NCI-H446 treated with DMSO at 0.1 percent for 48 hours (cell line): ENCODE results near the gene S100A16.
"Not testable (repeated sequence)": the region's sequence is repeated elsewhere in the genome, so short reads cannot be mapped to it uniquely, and the experiment has no call there.

ENCODE experiments used
- DNase-seq: peaks from one replicate; lab custom pipeline; 2025; lab: John Stamatoyannopoulos, UW

The S100A16 gene

DNA sequence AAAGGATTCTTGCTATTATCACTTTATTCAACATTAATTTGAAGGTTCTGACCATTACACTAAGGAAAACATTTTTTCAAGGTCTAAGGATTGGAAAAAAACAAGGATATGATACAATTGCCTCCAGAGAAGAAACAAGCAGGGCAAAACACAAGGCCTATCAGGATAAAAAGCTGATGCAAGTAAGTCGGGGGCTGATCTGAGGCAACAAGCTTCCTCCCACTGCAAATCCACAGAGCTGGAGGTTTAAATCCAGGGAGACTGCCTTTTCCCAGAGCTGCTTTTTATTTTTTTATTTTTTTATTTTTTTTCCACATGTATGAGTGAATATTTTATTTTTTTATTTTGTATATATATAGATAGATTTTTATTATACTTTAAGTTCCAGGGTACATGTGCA is 27.9 kb downstream of the S100A16 start:
- no peak for DNase-seq

DNA sequence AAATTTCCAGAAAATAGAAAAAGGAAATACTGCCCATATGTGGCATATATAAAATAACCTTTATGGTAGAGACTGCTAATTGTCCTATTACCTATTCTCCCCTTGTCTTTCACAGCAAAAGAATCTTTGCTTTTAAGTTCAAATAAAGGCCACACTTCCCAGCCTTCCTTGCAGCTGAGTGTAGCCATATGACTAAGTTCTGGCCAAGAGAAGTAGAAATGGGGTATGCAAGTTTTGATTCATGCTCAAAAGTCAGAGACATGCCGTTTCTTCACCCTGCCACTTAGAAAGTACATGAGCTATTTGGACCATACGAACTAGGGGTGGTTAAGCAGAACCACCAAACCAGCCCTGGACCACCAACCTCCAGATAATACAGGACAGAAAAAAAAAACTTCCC is 29.0 kb downstream of the S100A16 start:
- no peak for DNase-seq

DNA sequence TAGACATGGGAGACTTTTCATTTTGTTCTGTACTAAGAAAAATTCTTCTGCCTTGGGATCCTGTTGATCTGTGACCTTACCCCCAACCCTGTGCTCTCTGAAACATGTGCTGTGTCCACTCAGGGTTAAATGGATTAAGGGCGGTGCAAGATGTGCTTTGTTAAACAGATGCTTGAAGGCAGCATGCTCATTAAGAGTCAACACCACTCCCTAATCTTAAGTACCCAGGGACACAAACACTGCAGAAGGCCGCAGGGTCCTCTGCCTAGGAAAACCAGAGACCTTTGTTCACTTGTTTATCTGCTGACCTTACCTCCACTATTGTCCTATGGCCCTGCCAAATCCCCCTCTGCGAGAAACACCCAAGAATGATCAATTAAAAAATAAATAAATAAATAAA is 29.4 kb downstream of the S100A16 start:
- not testable (repeated sequence) for DNase-seq

DNA sequence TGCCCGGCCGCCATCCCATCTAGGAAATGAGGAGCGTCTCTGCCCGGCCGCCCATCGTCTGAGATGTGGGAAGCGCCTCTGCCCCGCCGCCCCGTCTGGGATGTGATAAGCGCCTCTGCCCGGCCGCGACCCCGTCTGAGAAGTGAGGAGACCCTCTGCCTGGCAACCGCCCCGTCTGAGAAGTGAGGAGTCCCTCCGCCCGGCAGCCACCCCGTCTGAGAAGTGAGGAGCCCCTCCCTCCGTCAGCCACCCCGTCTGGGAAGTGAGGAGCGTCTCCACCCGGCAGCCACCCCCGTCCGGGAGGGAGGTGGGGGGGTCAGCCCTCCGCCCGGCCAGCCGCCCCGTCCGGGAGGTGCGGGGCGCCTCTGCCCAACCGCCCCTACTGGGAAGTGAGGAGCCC is 30.1 kb downstream of the S100A16 start:
- DNase-seq, result not testable (repeated sequence)

DNA sequence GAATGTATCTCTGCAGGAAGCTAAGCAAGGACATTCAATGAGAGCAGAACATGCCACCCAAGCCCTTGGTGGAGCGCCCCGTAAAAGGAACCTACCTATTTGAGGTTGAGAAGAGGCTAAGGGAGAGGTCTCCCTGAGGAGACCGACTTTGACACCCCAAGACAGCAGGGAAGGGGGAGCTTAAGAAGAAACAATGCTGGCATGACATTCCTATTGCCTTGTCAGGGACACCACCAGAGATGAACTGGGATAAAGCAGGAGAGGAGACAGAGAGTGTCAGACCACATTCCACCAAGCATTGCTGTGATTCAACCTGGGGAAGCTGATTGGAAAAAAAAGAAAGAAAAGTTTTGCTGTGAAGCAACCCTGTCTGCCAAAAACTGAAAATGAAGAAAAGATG is 34.0 kb downstream of the S100A16 start:
- no peak for DNase-seq

DNA sequence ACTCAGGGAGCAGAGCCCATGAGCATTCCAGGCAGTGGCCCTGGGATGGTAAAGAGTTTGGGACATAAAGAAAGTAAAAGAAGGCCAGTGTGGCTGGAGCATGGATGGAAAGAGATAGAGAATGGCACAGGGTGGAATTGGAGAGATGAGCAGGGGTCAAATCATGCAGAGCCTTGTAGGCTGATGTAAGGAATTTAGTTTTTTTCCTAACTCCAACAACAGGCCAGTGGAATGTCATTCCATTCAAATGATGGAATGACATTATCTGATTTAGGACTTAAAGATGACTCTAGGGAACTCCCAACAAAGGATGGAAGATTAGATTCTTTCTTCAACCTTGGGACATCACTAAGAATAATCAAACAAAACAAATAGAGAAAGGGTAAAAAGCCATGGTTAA is 34.4 kb downstream of the S100A16 start:
- no peak for DNase-seq

DNA sequence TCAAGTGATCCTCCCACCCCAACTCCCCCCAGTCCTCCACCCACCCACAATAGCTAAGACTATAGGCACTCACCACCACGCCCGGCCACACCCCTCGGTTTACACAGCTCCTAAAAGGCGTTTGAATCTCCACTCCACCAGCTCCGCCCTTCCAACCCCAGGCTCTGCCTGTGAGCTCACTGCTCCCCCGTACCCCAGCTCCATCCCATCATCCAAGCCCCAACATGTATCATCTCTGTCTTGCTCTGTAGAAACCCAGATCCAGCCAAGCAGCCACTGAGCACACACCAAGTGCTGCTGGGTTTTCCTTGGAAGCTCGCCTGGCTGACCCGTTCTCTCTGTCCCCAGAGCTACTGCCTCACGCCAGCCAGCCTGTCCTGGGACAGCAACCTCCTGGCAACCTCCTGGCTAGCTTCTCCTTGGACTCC is 35.3 kb downstream of the S100A16 start:
- no peak for DNase-seq

DNA sequence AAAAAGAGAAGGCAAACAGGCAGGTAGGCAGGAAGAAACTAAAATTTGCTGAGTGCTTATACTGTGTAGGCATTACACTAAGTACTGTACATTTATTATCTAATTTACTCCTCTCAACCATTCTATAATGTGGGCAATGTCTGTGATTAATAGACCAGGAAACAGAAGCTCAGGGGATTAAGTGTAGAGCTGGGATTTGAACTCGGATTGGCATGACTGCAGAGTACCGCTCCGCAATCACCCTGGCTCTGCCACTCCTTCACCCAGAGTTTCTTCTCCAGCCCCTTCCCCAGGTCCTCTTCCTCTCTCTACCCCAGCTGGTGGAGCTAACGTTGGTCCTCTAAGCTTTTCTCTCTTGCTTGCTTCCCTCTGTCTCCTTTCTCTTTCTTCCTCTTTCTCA is 35.8 kb downstream of the S100A16 start:
- DNase-seq, result no peak

DNA sequence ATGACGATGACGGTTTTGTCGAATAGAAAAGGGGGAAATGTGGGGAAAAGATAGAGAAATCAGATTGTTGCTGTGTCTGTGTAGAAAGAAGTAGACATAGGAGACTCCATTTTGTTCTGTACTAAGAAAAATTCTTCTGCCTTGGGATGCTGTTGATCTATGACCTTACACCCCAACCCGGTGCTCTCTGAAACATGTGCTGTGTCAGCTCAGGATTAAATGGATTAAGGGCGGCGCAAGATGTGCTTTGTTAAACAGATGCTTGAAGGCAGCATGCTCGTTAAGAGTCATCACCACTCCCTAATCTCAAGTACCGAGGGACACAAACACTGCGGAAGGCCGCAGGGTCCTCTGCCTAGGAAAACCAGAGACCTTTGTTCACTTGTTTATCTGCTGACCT is 37.4 kb downstream of the S100A16 start:
- DNase-seq, result not testable (repeated sequence)

DNA sequence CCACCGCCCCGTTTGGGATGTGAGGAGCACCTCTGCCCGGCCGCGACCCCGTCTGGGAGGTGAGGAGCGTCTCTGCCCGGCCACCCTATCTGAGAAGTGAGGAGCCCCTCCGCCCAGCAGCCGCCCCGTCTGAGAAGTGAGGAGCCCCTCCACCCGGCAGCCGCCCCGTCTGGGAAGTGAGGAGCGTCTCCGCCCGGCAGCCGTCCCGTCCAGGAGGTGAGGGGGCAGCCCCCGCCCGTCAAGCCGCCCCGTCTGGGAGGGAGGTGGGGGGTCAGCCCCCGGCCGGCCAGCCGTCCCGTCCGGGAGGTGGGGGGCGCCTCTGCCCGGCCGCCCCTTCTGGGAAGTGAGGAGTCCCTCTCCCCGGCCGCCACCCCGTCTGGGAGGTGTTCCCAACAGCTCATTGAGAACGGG is 37.9 kb downstream of the S100A16 start:
- DNase-seq, result not testable (repeated sequence)

DNA sequence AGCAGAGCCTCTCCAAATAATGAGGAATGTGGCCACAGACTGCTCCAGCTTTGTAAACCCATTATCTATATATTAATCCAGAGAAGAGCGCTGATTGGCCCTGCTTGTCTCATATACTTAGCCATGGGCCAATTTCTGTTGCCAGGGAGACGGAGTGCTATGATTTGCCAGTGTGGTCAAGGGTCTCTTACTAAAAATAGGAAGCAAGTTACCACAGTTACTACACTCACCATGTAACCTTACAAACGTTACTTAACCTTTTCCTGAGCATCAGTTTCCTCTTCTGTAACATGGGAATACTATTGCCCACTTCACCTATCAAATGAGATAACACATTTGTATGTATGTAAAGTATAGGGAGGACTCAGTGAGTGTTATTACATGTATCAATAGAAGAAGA is 39.6 kb downstream of the S100A16 start:
- no peak for DNase-seq

DNA sequence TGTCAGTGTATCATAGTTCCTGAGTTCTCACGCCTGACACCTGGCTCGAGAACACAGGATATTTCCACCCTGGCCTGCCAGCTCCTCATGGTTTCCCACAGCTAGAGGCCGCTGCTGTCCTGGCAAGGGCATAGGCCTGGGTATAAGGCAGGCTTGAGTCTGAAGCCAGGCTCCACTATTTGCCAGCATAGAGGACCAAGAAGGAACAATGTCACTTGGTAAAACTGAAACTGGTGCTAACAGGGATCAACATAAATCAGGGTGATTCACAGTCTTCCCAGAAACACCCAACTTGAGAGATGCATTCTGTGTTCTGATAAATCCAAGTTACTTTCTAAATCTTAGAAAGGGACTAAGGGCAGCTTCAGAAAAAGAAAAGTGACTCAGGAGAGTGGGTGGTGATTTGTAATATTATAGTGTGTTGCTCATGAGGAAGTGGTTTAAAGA is 40.3 kb downstream of the S100A16 start:
- DNase-seq, result peak; percentile 47

DNA sequence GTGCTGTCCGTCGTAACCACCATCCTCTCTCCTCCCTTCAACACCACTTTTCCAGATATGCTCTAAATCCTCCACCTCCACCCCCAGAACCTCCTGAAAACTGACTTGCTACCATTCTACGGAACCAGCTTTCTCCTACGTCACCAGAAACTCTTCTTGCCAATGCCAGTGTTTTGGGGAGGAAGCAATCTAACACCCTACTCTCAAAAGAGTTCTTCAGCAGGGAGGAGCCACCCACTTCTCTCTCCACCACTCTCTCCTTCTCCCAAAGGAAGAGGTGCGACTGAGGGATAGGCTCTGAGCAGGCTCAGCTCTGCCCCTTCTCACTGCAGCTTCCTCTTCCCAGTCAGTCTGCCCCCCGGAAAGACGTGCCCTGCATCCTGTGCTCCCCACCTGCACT is 41.2 kb downstream of the S100A16 start:
- no peak for DNase-seq

DNA sequence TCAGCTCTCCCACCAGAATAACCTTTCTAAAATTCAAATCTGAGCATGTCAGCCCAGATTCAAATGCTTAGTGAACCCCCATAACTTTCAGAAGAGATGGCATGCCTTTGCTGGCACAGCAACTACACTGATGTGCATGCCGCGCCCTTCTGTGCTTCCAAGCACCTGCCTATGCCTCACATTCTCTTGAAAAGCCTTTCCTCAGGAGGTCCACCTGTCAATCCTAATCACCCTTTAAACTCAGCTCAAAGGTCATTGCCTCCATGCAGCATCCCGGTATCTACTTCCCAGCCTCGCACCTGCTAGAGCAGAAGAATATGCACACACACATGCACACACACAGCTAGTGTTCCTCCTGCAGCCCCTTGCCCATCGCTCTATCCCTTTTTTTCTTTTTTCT is 42.1 kb downstream of the S100A16 start:
- DNase-seq, result no peak

DNA sequence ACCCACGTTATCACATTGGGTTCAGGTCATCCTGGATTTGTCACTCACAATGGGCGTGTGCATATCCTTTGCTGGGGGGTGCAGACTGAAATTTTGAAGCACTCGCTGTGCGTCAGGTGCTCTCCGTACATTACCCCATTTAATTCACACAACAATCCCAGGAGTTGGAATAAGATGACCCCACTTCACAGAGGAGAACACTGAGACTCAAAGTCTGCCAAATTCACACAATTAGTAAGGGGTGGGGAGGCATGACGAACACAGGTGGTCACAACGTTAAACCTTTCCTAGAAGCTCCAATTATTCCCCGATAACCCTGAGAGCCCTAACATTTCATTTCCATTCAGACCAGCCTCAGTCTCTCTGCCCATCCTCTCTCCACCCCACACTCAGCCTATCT is 43.5 kb downstream of the S100A16 start:
- no peak for DNase-seq

DNA sequence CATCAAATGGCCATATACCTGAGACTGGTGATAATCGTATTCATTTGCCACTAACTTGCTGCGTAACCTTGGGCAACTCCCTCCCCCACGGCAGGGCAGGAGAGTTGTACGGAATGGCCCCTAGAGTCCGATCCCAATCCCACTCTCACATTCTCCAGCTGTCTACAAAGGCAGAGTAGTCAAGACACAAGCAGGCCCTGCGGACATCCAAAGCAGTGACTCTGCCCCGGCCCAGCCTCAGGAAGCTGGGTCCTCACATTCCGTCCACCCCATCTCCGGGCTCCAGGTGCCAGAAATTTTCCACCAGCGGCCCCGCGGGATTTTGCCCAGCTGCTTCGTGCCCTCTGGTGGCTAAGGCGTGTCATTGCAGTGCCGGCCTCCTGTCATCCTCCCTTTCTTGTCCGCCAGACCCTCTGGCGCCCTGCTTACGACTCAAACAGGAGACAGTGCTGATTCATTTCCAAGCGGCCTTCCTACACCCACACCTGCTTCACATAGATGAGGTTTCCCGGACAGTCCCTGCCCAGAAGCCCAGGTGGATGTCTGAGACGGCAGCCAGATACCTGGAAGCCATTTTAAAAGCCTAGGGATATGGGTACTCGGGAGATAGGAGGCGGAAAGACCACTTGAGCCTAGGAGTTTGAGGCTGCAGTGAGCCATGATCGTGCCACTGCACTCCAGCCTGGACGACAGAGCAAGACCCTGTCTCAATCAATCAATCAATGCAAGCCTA is 44.4 kb downstream of the S100A16 start:
- peak; percentile 83 for DNase-seq

DNA sequence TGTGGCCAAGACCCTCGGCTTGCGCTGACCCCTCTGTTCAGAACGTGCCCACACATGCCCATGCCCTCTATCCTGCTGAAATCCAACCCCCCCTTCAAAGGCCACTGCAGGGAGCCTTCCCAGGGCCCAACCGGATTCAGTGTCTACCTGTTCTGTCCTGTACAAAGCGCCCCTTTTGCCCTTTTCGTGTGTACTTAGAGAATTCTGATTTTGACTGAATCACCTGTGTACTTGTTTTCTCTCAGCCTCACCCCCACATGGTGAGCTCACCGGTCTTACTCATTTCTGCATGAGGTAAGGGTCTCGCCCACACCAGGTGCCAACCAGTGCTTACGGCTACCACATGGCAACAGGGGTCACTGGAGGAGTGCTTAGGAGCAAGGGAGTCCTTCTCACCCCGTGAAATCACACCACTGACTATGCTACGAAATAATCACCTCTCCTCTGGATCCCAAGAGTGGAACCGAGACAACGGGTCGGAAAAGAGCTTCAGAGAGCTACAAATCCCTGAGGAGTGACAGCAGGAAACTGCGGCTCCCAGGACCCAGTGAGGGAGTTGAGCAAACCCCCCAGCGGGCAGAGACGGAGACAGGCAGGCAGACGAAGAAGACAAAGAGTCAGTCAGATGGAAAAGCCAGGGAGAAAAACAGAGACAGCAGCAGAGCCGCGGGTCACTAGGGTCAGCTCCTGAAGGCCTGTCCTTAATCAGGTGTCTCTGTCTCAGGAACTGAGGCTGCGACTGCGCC is 45.1 kb downstream of the S100A16 start:
- peak; percentile 36 for DNase-seq

DNA sequence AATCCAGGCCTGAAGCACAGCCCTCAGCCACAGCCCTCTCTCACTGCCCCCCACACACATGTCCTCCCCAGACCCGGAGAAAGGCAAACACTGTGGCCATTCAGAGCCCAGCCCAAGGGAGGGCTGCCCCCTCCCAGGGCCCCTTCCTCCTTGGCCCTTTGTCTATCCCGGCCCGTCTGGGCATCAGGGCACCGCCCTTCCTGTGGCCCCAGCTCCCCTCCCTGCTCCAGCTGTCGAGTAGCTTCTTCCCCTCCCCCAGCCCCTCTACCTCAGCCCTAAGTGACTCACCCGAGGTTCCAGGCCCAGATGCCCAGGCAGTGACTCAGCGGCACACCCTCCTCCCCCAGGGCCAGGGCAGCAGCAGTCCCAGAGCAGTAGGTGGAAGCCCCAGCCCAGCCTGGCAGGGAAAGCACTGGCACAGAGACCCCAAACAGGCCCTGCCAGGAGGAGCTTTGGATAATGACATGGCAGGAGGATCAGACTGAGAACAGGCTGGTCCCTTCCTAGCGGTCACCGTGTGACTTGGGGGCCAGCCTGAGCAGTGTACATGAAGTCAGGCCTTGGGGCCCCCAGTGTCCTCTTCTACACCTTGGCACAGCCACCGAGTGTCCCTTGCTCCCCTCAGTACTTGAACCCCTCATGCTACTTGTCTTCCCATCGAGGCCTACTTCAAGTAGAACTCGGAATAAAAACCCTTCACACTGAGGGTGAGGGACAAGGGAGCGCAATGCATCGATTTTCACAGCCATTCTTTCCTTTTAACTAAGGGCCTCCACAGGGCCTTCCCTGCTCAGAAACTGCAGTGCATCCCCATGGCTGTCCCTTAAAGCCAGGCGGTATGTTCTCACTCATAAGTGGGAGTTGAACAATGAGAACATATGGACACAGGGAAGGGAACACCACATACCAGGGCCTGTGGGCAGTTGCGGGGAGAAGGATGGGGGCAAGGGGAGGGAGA is 46.2 kb downstream of the S100A16 start:
- peak; percentile 99 for DNase-seq

DNA sequence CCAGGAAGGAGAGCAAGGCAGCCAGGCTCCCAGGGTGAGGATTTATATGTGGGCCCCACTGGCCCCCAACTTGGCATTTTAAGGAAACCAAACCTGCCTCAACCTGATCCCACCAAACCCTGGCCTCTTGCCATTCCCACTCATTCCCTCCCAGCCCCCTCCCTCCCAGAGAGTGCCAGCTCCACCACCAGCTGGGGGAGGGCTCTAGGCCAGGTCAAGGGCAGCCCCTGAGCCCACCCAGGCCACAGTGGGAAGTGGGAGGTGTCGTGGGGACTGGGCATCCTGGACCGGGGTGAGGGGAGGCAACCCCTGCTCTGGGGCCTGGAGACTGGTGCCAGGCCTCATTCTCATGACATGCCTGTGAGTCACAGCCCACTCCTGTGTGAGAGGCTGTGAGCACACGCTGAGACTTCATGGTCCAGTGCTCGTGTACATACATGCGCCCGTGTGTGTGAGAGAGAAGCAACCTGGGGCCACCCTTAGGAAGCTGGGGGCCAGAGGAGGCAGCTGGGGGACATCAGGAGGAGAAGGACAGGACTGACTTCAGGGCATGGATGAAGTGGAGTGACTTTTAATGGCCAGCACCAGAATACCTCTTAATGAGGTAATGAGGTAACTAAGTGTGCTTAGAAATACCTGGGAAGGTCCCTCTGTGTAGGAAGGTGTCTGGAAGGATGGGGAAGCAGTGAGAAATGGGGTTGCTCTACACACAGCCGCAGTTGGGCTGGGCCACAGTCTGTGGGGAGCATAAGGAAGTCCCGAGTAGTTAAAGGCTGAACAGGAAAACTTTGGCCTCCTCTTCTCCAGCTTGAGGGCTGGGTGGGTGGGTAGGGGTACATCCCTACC is 47.2 kb downstream of the S100A16 start, which contains the start of gene S100A2:
S100A2 (minus strand) TSS at position 316 of the 846 bp plus-strand sequence. CDS start 1,967 bp downstream, outside the sequence.
- DNase-seq, result peak; percentile 93

DNA sequence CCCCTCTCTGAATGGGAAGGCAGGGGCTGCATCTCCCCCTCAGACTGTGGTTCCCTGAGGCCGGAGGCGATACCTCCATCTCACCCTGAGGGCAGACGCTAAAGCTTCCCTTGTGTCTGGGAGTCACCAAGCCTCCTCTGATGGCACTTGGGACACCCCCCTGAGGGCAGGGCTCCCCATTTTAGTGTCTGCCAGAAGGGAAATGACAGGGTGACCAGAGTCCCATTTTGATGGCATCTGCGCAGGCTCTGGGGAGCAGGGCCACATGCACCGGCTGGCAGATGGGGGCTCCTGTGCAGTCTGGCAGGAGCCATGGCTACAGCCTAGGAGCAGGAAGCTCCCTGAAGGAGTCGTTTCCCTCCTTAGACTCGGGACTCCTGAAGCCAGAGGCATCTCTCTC is 48.9 kb downstream of the S100A16 start:
- no peak for DNase-seq

DNA sequence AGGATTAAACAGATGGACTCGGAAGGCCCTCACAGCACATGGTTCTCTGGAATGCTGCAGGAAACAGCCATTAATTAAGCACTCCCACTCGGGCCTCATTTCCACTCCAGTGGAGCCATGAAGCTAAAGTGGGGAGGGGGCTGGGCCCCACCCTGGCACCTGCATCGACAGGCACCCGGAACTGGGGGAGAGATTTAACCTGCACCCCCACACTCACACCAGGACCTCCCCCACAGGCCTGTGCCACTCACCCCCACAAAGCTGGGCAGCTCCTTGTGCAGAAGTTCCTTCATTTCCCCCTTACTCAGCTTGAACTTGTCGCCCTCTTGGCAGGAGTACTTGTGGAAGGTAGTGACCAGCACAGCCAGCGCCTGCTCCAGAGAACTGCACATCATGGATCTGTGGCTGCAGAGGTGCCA is 49.4 kb downstream of the S100A16 start:
- peak; percentile 26 for DNase-seq
